GM04504 (cell line): ENCODE measurements around the gene MGAT5.

Experiments used
- DNase-seq: peaks from one replicate; pipeline ENCODE4 v3.0.0-alpha.2; 2012; ENCODE audit warnings: low read depth

The MGAT5 gene

DNA sequence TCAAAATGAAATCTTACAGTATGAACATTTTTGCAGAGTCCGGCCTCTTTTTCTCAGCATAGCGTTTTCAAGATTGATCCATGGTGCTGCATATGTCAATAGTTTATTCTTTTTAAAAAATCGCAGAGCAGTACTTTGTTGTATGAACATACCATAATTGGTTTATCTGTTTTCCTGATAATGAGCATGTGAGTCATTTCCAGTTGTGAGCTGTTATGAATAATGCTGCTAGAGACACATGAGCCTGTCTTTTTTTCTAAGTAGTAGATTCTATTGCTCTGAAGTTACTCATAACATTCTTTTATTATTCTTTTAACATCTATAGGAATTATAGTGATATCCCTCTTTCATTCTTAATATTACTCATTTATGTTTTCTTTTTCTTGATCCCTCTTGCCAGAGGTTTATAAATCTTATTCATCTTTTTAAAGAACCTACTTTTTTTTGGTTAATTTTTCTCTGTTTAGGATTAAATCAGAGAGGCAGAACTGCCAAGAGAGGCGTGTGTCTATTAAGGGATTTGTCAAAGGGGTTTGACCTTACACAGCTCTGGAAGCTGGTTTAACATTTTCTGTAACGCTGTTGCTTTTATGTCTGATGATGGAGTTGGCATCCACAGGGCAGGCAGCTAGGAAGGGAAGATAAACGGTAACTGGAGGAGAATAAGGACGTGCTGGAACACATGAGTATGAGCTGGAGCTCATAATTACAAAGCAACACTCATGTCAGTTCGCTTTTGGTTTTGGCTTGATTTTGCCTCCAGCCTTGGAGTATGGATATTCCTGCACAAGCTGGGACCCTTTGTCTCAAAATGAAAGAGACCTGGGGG, 47.4 kb downstream of the MGAT5 start:
- DNase-seq, result no peak

DNA sequence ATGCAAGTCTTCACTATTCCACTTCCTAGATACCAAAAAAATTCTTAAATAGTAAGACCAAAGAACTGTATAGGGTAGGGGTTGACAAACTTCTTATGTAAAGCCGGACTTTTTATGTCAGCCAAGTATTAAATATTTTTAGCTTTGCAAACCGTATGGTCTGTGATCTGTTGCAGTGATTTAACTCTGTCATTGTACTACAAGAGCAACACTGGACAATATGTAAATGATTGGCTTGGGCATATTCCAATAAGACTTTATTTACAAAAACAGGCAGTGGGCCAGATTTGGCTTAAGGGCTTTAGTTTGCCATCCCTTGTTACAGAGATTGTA, 48.0 kb downstream of the MGAT5 start:
- no peak for DNase-seq

DNA sequence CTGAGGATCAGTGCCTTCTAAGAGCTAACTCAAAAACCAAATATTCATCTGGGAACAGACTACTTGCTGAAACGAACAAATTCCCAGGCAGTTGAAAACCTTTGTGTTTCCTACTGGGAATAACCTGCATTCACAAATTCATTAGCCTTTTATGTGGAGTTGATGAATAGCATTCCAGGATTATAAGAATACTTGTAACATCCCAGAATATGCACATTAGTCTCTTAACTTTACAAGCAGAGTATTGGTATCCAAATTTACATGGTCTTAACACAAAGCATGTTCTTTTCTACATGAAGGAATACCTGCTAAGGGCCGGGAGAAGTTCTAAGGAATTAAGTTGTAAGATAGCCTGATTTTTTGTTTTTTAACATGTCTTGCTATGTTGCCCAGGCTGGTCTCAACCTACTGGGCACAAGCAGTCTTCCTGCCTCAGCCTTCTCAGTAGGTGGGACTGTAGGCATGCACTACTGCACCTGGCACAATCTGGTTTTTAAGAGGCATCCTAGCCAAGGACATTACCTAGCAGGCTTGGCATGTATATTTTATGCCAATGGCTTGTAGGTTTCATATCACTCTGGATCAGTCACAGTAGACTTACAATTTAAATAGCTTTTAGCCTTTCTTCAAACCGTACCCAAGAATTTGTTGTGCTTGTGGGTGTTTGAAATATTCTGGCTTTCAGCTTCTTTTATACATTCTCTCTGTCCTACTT, 50.7 kb downstream of the MGAT5 start:
- DNase-seq, result no peak

DNA sequence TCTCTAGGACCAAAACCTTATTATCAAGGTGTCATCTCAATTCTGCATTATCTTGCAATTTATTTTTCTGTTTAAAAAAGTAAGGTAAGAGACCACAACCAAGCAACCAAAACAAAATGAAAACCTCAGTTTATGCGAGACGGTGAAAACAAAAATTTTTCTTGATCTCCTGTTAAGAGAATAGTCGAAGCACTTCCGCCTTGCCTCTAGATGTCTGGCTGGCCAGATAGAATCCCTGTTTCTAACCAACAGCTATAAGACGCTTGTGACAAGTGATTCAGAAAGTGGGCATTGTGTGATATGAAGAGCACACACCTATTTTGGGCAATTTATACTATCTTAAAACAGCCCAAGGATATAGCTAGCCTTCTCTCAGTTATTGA, 51.2 kb downstream of the MGAT5 start:
- DNase-seq, result no peak

DNA sequence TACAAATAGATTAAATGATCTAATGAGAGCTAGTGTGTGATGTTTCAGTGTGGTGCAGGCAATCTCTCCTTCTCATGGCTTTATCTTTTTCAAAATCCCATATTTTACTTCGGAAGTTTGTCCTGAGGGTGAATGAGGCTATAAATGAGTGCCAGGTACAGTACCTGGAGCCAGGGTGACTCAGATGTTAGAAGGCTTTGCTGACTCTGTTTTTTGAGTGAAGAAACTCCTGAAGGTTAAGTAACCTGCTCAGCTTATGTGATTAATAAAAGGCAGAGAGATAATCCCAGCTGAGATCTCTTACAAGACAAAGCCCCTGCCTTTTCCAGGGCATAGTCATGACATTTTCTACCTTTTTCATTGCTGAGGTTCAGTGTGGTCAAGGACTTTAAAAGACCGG, 52.6 kb downstream of the MGAT5 start:
- DNase-seq, result no peak

DNA sequence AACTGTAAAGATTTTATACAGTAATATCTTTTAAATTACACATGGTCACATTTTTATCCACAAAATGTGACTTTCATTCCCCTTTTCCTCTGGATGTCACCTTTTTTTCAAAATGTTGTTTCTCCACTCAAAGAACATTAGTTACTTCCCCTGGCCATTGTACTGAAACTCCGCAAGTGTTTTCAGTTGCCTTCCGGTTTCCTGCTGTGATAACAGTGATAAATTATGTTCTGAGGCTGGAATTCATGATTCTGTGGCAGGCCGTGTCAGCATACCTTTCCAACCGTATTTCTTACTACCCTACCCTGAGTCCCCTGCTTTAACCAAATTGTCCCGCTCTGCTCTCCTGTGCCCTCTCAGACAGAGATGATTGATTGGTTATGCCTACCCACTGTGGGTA, 53.5 kb downstream of the MGAT5 start:
- DNase-seq, result no peak

DNA sequence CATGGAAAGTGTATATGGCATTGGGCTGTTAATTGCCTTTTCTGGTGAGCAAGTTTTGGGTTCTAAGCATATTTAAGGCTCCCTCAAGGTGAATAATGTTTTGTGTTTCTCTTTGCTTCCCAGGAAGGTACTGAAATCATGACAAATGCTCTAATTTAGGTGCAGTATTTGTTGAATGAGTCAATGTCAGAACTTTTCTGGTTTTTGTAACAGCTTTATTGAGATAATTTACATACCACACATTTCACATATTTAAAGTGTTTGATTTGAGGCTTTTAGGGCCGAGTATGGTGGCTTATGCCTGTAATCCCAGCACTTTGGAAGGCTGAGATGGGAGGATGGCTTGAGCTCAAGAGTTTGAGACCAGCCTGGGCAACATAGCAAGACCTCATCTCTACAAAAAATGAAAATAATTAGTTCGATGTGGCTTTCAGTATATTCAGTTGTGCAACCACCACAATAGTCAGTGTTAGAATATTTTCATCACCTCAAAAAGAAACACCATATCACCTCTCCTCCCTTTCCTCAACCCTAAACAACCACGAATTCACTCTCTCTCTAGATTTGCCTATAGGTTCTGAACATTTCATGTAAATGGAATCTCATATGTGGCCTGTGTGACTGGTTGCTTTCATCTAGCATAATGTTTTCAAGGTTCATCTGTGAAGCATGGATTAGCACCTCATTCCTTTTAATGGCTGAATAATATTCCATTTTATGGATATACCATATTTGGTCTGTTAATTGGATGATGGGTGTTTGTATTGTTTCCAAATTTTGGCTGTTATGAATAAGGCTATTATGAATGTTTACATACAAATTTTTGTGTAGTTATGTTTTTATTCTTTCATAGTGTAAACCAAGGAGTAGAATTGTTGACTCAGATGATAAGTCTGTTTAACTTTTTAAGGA, 54.9 kb downstream of the MGAT5 start:
- no peak for DNase-seq

DNA sequence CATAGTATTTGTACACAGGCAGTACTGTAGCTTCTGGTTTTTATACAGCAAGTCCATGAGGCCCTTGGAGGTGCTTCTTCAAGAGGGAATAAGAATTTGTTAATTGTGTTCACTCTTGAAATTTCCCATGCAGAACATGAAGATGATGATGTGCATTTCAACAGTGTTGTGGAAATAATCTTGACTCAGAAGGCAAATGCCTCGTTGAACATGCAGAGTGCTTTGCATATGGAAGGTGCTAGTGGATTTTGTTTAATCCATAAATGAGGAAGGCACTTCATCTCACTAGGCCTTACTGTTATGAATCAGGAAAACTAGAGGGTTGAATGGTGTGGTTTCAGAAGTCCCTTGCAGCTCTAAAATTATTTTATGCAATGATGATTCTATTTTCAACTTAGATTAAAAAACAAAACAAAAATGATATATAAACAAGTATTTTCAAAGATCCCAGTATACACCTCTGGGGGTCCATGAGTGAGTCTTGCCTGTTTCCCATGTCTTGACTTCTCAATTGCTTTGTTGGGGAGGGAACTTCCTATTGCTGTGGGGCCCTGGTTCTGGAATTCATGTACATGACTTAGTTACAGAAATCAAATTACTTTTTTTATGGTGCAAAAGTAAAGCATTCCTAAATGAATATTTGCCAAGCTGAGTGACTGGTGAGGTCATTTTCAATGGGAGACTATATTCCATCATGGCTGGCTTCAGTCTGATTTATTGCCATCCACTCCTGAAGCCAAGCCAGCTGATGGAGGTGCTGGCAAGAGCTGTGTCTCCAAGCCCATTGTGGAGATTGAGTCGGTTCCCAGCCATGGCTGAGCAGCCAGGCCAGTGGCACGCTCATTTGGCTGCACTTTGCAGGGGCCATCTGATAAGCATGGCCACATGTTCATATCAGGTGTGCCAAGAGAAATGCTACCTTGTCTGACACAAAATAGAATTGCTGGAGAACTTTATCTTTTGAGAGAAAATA, 56.5 kb downstream of the MGAT5 start:
- DNase-seq, result no peak

DNA sequence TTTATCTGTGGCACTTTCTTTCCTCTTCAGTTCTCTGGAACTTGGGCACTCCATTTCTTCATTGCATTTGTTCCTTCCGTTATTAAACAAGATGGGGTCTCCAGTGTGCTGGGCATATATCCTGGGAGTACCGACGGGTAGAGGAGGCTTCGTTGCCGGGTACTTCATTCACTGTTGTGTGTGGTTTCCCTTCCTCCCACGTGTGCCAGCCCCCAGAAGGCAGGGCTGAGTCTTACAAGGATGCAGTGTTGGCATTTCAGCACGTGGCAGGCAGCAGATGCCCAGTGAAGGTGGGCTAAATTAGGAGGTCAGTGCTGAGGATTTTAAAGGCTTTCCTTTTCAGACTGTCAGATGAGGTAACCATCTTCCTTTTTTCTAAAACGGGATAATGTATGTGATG, 58.6 kb downstream of the MGAT5 start:
- no peak for DNase-seq

DNA sequence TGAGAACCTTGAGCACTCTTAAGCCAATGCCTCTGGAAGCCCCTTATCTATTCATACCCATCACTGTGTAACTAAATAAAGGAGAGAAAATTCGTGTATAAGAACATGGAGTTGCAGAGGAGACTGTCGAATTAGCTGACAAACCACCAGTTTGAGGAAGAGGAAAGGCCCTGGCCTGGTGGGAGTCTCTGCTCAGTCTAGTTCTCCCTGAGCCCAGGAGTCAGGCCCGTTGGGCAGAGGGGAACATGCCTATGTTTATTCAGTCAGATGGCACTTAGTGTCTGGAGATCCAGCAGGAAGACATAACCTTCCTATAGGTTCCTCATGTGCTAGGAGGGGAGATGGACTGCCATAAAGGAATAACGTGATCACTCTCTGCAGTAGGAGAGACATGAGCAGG, 60.3 kb downstream of the MGAT5 start:
- DNase-seq, result no peak

DNA sequence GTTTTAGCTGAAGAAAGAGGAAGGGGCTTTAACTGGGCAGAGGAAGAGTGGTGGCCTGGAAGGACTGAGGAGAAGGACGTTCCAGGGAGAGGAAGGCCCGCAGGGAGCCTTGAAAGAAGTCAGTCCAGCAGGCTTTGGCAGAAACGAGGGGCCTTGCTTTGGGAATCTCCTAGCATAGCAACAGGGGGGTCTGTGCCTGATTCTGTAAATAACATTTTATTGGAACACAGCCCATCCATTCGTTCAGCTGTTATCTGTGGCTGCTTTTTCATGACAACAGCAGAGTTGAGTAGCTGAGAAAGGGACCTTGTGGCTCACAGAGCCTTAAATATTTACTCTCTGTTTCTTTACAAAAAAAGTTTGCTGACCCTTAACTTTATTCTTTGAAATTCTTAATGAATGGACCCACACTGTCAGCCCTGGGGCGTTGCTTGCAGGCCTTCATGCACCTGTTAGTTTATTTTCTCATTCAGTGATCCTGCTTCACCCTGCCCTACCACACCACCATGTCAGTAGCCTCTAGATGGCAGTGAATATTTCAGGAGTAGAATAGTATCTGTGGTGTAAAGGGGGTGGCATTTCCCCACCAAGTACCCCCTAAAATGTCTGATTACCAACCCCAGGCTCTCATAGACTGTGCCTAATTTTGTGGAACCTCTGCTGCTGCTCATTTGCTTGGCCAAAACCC, 61.0 kb downstream of the MGAT5 start:
- DNase-seq, result no peak

DNA sequence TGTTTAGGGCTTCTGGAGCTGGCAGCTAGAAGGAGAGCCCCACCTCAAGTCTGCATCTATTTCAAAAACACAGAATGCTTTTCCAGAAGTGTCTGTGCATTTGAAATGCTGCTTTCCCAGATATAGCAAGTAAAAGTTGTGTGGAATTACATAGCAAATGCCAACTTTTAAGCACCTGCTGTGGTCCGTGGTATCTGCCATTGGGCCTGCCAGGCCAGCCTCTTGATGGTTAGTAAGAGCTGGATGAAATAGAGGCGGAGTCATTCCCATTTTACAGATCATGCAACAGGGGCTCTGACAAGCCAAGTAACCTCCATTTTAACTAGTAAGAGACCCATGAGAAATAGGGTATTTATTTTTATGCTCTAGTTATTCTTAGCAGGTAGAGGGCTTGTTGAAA, 61.6 kb downstream of the MGAT5 start:
- no peak for DNase-seq

DNA sequence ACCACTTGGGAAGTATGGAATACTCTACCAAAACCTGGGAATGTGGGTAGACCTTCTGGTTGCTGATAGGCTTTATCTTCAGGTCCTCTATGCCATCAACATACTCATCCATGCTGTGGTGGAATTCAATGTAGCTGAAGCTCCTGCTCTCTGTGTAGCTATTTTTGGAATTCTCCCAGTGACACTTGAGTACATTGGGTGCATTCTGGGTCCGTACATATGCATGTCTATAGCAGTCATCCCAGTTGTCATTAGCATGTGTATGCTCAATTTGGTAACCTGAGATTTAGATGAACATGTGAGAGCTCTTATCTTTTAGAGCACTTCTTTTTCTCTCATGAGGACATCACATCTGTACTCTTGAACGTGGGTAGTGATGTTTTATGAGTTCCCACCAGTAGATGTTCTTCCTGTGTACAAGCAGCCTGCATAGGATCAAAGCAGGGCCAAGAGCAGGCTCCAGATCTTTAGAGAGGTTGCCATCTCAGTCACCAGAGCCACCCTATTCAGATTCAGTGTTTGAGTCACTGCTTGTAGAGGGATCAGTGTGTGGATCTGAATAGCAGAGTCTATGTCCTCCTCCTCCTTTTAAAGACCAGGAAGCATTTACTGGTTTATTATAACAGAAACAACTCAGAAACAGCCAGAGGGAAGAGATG, 65.9 kb downstream of the MGAT5 start:
- DNase-seq, result no peak

DNA sequence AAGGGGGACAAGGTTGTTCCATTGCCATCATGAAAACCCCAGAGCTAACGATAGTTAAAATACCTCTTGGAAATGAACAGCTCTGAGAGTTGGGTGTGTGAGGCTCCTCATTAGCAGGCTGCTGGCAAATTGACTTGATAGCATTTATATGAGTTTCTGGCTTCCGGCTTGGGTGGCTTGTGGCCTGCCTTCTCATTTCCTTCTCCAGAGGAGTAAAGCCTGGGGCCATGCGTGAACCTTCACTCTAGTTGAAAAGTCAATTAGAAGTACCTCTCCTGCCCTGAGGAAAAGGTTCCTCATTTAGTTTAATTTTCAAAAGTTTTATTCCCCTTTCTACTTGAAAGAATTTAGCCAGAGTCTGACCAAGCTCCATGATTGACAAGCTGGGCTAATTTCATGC, 67.1 kb downstream of the MGAT5 start:
- no peak for DNase-seq

DNA sequence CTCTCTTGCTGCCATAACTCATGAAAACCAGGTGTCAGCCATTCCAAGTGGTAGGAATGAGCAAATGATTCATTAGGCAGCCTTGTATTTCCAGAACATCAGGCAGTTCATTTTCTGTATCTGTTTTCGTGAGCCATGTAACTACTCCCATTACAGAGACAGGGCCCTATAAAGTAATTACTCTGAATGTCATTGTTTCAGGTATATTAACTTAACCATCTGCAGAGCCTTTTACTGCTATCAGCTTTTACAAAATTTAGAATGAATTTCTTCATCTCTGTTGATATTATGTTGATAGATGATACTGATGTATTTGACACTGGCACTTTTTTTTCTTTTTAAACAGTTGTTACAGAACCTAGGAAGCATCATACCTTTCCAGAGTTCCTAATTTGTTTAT, 69.9 kb downstream of the MGAT5 start:
- no peak for DNase-seq

DNA sequence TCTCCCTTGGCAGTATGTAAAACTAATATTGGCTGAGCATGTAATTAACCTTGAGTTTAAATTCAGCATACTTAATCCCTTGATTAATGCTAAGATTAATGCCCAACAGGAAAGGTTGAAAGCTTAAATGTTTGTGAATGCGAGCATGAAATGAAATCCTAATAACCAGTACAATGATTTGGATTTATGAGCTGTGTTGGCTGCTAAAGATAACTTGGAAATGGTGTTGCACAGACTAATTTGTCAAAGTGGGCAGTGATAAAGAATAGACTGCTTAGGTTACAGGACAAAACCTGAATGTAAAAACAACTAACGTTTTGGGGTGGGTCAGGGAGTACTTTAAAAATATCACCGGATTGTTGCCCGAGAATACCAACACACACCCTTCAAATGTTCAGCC, 70.6 kb downstream of the MGAT5 start:
- DNase-seq, result no peak

DNA sequence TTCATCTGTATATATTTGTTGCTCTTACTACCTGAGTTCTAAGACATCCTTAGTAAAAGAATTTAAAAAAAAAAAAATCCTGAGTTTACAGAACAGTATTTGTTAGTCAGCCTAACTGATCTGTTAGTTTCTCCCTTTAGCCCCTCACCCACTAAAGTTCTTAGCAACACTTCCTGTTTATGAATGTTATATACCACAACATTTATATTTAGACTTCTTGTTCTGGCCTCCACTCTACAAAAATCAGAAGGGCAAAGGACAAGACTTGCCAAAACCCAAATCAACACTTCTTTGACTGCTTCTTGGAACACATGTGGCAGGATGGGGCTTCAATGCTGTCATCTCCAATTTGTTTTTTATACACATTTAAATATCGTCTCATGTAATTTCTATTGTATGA, 71.1 kb downstream of the MGAT5 start:
- DNase-seq, result no peak

DNA sequence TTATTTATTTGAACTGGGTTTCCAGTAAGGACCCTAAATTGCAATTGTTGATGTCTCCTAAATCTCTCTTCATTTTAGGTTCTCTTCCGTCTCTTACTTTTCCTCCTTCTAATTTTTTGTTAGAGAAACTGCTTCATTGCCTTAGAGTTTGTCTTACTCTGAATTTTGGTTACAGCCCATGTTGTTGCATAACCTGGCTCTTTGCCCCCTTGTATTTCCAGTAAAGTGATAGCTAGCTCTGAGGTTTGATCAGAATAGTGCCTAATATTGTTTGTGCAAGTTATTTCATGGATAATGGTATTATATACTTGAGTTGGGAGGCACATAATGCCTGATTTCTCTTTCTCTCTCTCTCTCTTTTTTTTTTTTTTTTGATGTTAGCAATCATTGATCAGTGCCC, 71.8 kb downstream of the MGAT5 start:
- no peak for DNase-seq

DNA sequence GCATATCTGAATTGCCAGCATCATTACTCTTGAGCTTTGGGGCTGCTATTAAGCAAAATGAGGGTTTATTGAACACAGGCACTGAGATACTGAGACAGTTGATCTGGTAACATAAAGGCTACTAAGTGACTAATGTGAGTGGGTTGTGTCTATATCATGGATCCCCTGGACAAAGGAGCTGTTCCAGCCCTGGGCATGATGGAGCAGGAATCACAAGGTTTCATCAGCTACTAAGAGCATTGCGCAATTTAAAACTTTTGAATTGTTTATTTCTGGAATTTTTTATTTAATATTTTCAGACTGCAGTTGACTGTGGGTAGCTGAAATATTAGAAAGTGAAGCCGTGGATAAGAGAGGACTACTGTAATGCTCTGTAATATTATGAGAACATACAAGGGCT, 73.5 kb downstream of the MGAT5 start:
- DNase-seq, result no peak

DNA sequence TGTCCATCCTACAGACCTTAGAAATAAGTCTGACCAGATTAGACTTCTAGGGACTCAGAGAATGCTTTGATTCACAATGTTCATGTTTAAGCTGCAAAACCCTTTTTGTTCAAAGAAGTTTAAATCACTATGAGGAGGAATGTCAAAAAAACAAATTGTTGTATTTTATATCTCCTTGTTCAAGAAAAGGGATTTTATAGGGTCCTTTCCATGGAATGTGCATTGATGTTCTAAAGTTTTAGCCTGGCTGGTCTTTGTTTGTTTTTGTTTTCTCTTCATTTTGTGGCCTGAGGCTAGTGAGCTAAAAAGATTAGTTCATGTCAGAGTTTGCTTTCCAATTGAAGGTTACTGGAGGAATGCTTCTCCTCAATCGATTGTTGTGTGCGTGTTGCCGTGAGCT, 77.2 kb downstream of the MGAT5 start:
- DNase-seq, result no peak
